ENCODE results near the gene HDGFL3. TPM values are rescaled to one million over a fixed set of nuclear protein-coding genes. Genes with fewer than 3 reads are reported as not detected.
A peak's percentile ranks its signal among the peaks of the same experiment; 100 is the strongest.
"Not testable (repeated sequence)": the region's sequence is repeated elsewhere in the genome, so short reads cannot be mapped to it uniquely, and the experiment has no call there.

The HDGFL3 gene
- total RNA-seq = 10 to 100 TPM; 26.6 to 29.0 TPM

DNA sequence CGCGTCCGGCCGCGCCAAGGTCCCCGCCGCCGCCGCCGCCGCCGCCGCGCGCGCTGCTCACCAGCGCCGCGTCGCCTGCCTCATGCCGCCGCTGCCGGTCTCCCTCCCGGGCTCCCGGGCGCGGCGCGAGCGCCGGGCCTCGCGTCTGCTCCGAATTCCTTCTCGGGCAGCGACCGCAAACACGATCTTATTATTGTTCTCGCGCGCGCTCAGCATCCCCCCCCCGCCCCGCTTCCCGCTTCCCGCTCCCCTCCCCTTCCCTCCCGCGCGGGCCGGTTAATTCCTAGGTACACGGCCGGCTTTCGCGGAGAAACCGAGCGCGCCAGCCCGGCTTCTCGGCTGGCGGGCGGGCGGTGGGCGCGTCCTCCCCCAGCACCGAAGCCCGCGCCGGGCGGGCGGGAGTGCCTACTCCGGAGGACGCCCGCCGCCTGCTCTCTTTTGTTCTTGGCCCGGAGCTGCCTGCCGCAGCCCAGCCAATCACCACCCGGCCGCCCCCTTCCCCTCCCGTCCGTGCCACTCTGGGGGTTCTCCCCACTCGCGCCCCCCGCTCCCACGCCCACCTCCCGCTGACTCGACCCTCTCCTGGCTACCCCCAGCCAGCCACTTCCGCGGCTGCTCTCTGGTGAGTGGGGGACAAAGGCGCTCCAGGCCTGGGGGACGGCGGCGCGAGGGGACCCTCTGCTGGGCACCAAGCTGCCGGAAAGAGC, at the start of gene HDGFL3:
Gene HDGFL3, minus strand, starts transcription at position 164 of the 707 bp plus-strand sequence. CDS start 409 bp downstream, outside the sequence.
- peak within 1 kb of the TSS; percentile 85 for H3K4me3 Mint-ChIP-seq
- POLR2A ChIA-PET = interaction anchor here (0.6 to 2.0 kb wide), 7 partner anchors 43 to 667 kb away, joined by 3 to 6 read pairs (median 4); partner anchors contain the start of genes C15orf40 and RPS17

GRCh38 chr15:83250781-83251180, 43.2 kb upstream of the HDGFL3 start:
- POLR2A ChIA-PET = no interaction called here
- DNase-seq (no peak), ATAC-seq (ENCODE audit: low read depth) (no peak)
- no peak overlapping the region for H3K4me3 Mint-ChIP-seq
- no peak overlapping the region for H3K27ac Mint-ChIP-seq
- H3K27me3 Mint-ChIP-seq = peaks cover 28% of the 10 kb centered on the region
- H3K36me3 Mint-ChIP-seq = no peaks in the 10 kb centered on the region
- H3K4me1 Mint-ChIP-seq = no peaks in the 10 kb centered on the region
- H3K9me3 Mint-ChIP-seq = no peaks in the 10 kb centered on the region

More for the DNA sequence above, at the start of gene HDGFL3:
- Mint-ChIP-seq H3K27me3 (peaks cover 22% of the 10 kb centered on the region), H3K27ac (peak within 1 kb of the TSS; percentile 83), H3K4me1 (peaks cover 8% of the 10 kb centered on the region), H3K9me3 (no peaks in the 10 kb centered on the region), H3K36me3 (peaks cover 5% of the 10 kb centered on the region)
- ATAC-seq (ENCODE audit: low read depth) (peak; percentile 70), DNase-seq (peak; percentile 71)

DNA sequence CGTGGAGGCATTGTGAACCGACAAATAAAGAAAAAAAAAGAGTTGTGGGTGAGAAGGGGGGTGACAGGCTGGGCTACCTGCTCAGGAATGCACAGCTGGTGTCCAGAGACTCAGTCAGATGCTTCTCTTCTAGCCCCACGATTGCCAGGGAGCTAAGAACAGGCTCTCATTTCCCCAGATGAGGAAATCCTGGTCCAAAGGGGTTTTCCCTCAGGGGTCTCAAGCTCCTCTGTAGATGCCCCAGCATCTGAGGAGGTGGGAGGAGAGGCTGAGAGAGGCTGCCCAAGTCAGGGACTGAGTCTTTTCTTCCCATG, 41.4 kb upstream of the HDGFL3 start:
- H3K36me3 Mint-ChIP-seq = no peaks in the 10 kb centered on the region
- H3K4me1 Mint-ChIP-seq = no peaks in the 10 kb centered on the region
- DNase-seq (no peak), ATAC-seq (ENCODE audit: low read depth) (no peak)
- peaks cover 3% of the 10 kb centered on the region for H3K9me3 Mint-ChIP-seq
- H3K4me3 Mint-ChIP-seq = no peak overlapping the region
- H3K27ac Mint-ChIP-seq = no peak overlapping the region
- peaks cover 33% of the 10 kb centered on the region for H3K27me3 Mint-ChIP-seq
- POLR2A ChIA-PET = no interaction called here

GRCh38 chr15:83248151-83249029, 40.8 kb upstream of the HDGFL3 start:
- H3K9me3 Mint-ChIP-seq = peaks cover 3% of the 10 kb centered on the region
- no peak overlapping the region for H3K4me3 Mint-ChIP-seq
- no peaks in the 10 kb centered on the region for H3K4me1 Mint-ChIP-seq
- no peak overlapping the region for H3K27ac Mint-ChIP-seq
- POLR2A ChIA-PET = no interaction called here
- H3K27me3 Mint-ChIP-seq = peaks cover 32% of the 10 kb centered on the region
- no peaks in the 10 kb centered on the region for H3K36me3 Mint-ChIP-seq
- no peak for DNase-seq
- no peak for ATAC-seq (ENCODE audit: low read depth)

GRCh38 chr15:83243634-83244033, 36.0 kb upstream of the HDGFL3 start:
- ATAC-seq (ENCODE audit: low read depth) (no peak), DNase-seq (no peak)
- Mint-ChIP-seq H3K27ac (no peak overlapping the region), H3K27me3 (peaks cover 40% of the 10 kb centered on the region), H3K9me3 (peaks cover 3% of the 10 kb centered on the region), H3K36me3 (no peaks in the 10 kb centered on the region), H3K4me3 (no peak overlapping the region), H3K4me1 (no peaks in the 10 kb centered on the region)
- POLR2A ChIA-PET = no interaction called here

DNA sequence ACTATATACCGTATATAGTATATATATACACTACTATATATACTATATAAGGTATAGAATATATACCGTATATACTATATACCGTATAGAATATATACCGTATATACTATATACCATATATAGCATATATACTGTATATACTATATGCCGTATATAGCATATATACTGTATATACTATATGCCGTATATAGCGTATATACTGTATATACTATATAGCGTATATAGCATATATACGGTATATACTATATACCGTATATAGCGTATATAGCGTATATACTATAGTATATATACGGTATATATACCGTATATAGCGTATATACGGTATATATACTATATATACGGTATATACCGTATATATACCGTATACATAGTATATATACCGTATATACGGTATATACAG, 22.6 kb upstream of the HDGFL3 start:
- Mint-ChIP-seq H3K36me3 (no peaks in the 10 kb centered on the region), H3K4me1 (peaks cover 3% of the 10 kb centered on the region), H3K27me3 (peaks cover 6% of the 10 kb centered on the region), H3K9me3 (no peaks in the 10 kb centered on the region), H3K27ac (no peak overlapping the region), H3K4me3 (no peak overlapping the region)
- no peak for ATAC-seq (ENCODE audit: low read depth)
- POLR2A ChIA-PET = no interaction called here
- no peak for DNase-seq

- H3K4me1 Mint-ChIP-seq = peaks cover 2% of the 10 kb centered on the region
- H3K9me3 Mint-ChIP-seq = peaks cover 1% of the 10 kb centered on the region
- POLR2A ChIA-PET = interaction anchor here (0.7 kb wide), 1 partner anchor 184 kb away, joined by 3 read pairs; no protein-coding TSS in a partner anchor
- H3K27ac Mint-ChIP-seq = no peak overlapping the region
- H3K4me3 Mint-ChIP-seq = no peak overlapping the region
- no peak for ATAC-seq (ENCODE audit: low read depth)
- H3K36me3 Mint-ChIP-seq = no peaks in the 10 kb centered on the region
- H3K27me3 Mint-ChIP-seq = peaks cover 32% of the 10 kb centered on the region
- DNase-seq = no peak
These were observed 17.8 kb upstream of the HDGFL3 start for GRCh38 chr15:83225449-83225848.

DNA sequence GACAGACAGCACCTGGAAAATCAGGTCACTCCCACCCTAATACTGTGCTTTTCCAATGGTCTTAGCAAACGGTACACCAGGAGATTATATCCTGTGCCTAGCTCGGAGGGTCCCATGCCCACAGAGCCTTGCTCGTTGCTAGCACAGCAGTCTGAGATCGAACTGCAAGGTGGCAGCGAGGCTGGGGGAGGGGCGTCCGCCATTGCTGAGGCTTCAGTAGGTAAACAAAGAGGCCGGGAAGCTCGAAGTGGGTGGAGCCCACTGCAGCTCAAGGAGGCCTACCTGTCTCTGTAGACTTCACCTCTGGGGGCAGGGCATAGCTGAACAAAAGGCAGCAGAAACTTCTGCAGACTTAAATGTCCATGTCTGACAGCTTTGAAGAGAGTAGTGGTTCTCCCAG, 14.2 kb upstream of the HDGFL3 start:
- DNase-seq; H3K4me3 Mint-ChIP-seq; H3K4me1 Mint-ChIP-seq; H3K9me3 Mint-ChIP-seq; ATAC-seq (ENCODE audit: low read depth); POLR2A ChIA-PET; H3K27ac Mint-ChIP-seq; H3K36me3 Mint-ChIP-seq: not testable (repeated sequence)
- peaks cover 40% of the 10 kb centered on the region for H3K27me3 Mint-ChIP-seq

GRCh38 chr15:83219026-83219425, 11.4 kb upstream of the HDGFL3 start:
- POLR2A ChIA-PET = no interaction called here
- Mint-ChIP-seq H3K36me3 (peaks cover 2% of the 10 kb centered on the region), H3K4me3 (no peak overlapping the region), H3K9me3 (peaks cover 4% of the 10 kb centered on the region), H3K27me3 (peaks cover 38% of the 10 kb centered on the region), H3K27ac (no peak overlapping the region), H3K4me1 (peaks cover 7% of the 10 kb centered on the region)
- ATAC-seq (ENCODE audit: low read depth) = no peak
- no peak for DNase-seq

DNA sequence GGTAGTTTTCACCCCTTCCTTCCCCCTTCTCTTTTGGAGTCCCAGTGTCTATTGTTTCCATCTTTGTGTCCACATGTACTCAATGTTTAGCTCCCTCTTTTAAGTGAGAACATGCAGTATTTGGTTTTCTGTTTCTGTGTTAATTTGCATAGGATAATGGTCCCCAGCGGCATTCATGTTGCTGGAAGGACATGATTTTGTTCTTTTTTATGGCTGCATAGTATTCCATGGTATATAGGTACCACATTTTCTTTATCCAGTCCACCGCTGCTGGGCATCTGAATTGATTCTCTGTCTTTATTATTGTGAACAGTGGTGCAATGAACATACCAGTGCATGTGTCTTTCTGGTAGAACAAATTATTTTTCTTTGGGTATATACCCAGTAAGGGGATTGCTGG, 7.7 kb upstream of the HDGFL3 start:
- Mint-ChIP-seq H3K27me3 (peaks cover 18% of the 10 kb centered on the region), H3K9me3 (peaks cover 2% of the 10 kb centered on the region), H3K4me1 (peaks cover 7% of the 10 kb centered on the region), H3K27ac (no peak overlapping the region), H3K36me3 (peaks cover 2% of the 10 kb centered on the region), H3K4me3 (no peak overlapping the region)
- DNase-seq (no peak), ATAC-seq (ENCODE audit: low read depth) (no peak)
- POLR2A ChIA-PET = no interaction called here

DNA sequence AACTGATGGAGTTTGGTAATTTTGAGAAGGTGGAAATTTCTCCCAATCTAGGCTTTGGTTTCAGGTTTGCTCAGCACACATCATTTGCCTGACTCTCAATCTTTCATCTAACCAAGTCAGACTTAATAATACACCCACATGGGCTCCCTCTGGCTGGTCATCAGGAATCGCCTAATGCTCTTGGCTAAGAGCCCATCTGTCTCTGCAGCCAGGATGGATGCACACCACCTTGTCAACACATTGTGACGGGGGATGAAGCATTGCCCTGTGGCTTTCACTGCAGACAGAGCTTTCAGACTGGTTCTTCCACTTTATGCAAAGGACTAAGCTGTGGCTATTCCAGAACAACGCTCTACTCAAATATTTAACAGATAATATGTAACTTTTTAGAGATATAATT, 3.0 kb upstream of the HDGFL3 start:
- DNase-seq (no peak), ATAC-seq (ENCODE audit: low read depth) (no peak)
- H3K4me3 Mint-ChIP-seq = no peak overlapping the region

DNA sequence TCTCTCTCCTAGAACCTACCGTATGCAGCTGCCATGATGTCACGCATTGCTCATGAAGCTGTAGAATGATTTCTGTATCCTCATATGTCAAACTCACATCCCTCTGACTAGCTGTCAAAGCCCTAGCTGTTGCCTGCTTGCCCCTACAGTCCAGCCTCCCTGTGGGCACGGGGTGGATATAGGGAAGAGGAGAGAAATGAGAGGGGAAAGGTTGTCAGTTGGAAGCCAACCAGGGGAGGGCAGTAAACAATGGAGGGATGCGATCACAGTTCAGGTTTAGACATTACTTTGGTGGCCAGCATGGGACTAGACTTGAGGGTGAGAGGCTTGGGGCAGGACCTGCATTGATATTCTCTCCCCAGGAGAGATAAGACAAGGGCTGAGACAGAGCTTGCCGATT, 1.7 kb upstream of the HDGFL3 start:
- POLR2A ChIA-PET = interaction anchor here (0.7 to 1.9 kb wide), 4 partner anchors 44 to 198 kb away, joined by 3 to 6 read pairs (median 4); partner anchors contain the start of gene C15orf40
- peaks cover 8% of the 10 kb centered on the region for H3K4me1 Mint-ChIP-seq
- no peak for ATAC-seq (ENCODE audit: low read depth)
- no peaks in the 10 kb centered on the region for H3K9me3 Mint-ChIP-seq
- no peak overlapping the region for H3K27ac Mint-ChIP-seq
- H3K4me3 Mint-ChIP-seq = no peak overlapping the region
- peaks cover 5% of the 10 kb centered on the region for H3K36me3 Mint-ChIP-seq
- no peak for DNase-seq
- H3K27me3 Mint-ChIP-seq = peaks cover 19% of the 10 kb centered on the region

More for the DNA sequence above, 3.0 kb upstream of the HDGFL3 start:
- H3K27me3 Mint-ChIP-seq = peaks cover 13% of the 10 kb centered on the region
- peaks cover 6% of the 10 kb centered on the region for H3K4me1 Mint-ChIP-seq
- peaks cover 5% of the 10 kb centered on the region for H3K36me3 Mint-ChIP-seq
- no peak overlapping the region for H3K27ac Mint-ChIP-seq
- peaks cover 2% of the 10 kb centered on the region for H3K9me3 Mint-ChIP-seq
- POLR2A ChIA-PET = interaction anchor here (0.8 kb wide), 1 partner anchor 66 kb away, joined by 3 read pairs; no protein-coding TSS in a partner anchor

DNA sequence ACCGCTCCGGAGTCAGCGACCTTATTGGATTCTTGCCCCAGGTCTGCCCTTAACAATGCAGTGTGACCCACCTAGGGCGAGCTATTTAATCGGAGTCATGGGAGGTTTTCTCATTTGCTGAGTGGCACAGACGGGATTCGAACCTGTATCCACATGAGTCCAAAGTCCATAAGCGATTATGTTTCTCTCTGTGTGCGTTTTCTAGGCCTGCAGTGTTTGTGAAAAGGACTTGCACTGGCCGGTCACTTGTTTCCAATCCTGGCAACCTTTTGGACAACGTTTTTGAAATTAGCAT, 691 bp upstream of the HDGFL3 start:
- Mint-ChIP-seq H3K36me3 (peaks cover 5% of the 10 kb centered on the region), H3K4me1 (peaks cover 8% of the 10 kb centered on the region), H3K27me3 (peaks cover 18% of the 10 kb centered on the region), H3K4me3 (no peak overlapping the region), H3K9me3 (no peaks in the 10 kb centered on the region), H3K27ac (peak overlapping the region; percentile 73)
- DNase-seq (no peak), ATAC-seq (ENCODE audit: low read depth) (no peak)
- POLR2A ChIA-PET = interaction anchor here (0.8 to 1.9 kb wide), 6 partner anchors 43 to 668 kb away, joined by 3 to 6 read pairs (median 4); partner anchors contain the start of genes C15orf40 and RPS17
